Ovary (tissue), 9 donors: Measurements from ENCODE around the gene DGKQ. TPM values are rescaled to one million over a fixed set of nuclear protein-coding genes. Genes with fewer than 3 reads are reported as not detected.

ENCODE experiments used
- DNase-seq, 5 donors: peaks; one replicate each; pipeline ENCODE4 v3.0.0-alpha.2; 2019 to 2020
- H3K27ac ChIP-seq, 2 donors: fragments of 200-600 bp; one replicate each; pipeline versions ENCODE4 v1.5.1 to v1.8.0; 2019 to 2022
- H3K27me3 ChIP-seq: fragments of 200-600 bp; one replicate; pipeline ENCODE4 v1.8.0; 2022
- H3K36me3 ChIP-seq: fragments of 200-600 bp; sonication (generic); one replicate; pipeline ENCODE4 v1.5.1; 2019
- H3K4me1 ChIP-seq: one replicate; pipeline ENCODE4 v1.8.1; 2013; ENCODE audit warnings: mild to moderate bottlenecking, moderate library complexity; ENCODE audit not compliant: insufficient read depth
- H3K4me3 ChIP-seq: fragments of 200-600 bp; sonication (generic); one replicate; pipeline ENCODE4 v1.5.1; 2017
- H3K9me3 ChIP-seq, 2 donors: fragments of 200-600 bp in 1 of 2; sonication (generic) in 1 of 2; one replicate each; pipeline versions ENCODE4 v1.5.1 to v1.8.1; 2013 to 2019; ENCODE audit warnings: mild to moderate bottlenecking in 1 of 2, moderate library complexity in 1 of 2
- EP300 ChIP-seq: sonication (generic); formaldehyde crosslinking; IDR thresholded peaks from one replicate; pipeline ENCODE4 v1.6.1; 2017; ENCODE audit warnings: antibody characterized with exemption
- POLR2A ChIP-seq: fragments of 450-650 bp; IDR thresholded peaks from one replicate; pipeline ENCODE4 v1.6.1; 2017; ENCODE audit warnings: antibody characterized with exemption, mild to moderate bottlenecking, moderate library complexity
- WGBS, 3 donors: extraction: QIAGEN DNeasy Blood & Tissue Kit in 1 of 3; methylation state at CpG; one replicate each; pipeline versions ENCODE4 v1.1.5 to v1.1.7; 2013 to 2017; 5-methylcytosine and 5-hydroxymethylcytosine counted together
- intact Hi-C, 4 donors: fragments of 100-400 bp; cut with DNase I; formaldehyde crosslinking; loops; one replicate each; pipeline versions ENCODE4 v1.11.0 to v1.15.1; 2022 to 2023
- polyA plus RNA-seq, 2 donors: library from polyadenylated mRNA; stranded (reverse); fragments of 200-250 nt in 1 of 2; fragments of 350-450 nt in 1 of 2; fragmentation: Illumina TruSeq in 1 of 2; extraction: RNeasy Lipid Tissue Mini Kit (QIAGEN cat#74804) in 1 of 2; gene quantifications; one replicate each; pipeline ENCODE4 v1.2.3, GENCODE V29; 2013 to 2014
- total RNA-seq, 7 donors: library from RNA; depleted of rRNA in 2 of 7; stranded (reverse); fragments of >200 nt in 2 of 7; fragmentation: NEBNext Ultra II Directional in 3 of 7; extraction: Animal tissue kit (Norgen Biotek cat#: 25700) in 3 of 7; gene quantifications; one replicate each; pipeline versions ENCODE4 v1.1.0 to v1.2.4, GENCODE V29; 2016 to 2023
- TF ChIP-seq, protein P1 (sequence below), 3 donors: fragments of 450-650 bp in 2 of 3; fragments of 200-600 bp in 1 of 3; IDR thresholded peaks; one replicate each; pipeline versions ENCODE4 v1.5.1 to v1.8.0; 2016 to 2022; ENCODE audit warnings: antibody characterized with exemption in 3 of 3, mild to moderate bottlenecking in 1 of 3
- donor health status: DM: no; HTN: no; CAD: no; lungs with moderate emphysema.
- donor health status: DM: no; HTN: no; CAD: no.
- donor health status: Bipolar disorder and iron deficiency.
- donor health status: DM: yes; HTN: yes; CAD: no.
- donor health status: DM: no; HTN: no; CAD: no.
- donor health status: DM: yes; HTN: yes; CAD: no.

DGKQ gene
- total and polyA plus RNA-seq, 9 donors = 0.53 to 12.9 (median 6.9) TPM

DNA sequence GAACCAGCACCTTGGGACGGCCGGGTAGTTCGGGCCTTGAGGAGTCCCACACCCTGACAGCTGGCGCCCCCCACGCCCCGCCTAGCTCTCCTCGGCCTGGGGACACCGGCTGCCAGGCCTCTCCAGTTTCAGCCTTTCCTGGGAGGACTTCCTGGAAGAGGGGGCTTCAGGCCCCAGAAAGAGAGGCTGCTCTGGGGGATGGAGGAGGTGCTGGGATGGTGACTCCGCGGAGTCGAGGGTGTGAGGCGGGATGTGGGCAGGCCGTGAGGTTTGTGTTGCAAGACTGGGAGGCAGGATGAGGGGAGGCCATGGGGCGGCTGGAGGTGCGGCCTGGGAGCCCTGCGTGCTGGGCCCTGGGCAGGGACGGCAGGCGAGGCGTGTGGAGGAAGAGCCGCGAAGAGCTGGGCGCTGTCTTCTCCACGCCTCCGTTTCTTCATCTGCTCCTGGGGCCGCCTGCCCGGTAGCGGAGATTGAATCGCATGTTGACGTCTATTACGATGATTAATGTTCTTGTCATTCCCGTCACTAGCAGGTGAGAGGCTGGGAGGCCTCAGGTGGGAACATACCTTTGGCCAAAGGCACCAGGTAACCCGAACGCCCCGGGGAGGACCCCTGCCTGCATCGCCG lies 37.1 kb upstream of the DGKQ start:
- intact Hi-C loops = loop anchor here in 1 of 4 donors (10.0 kb wide), 1 partner anchor 224 kb away; no protein-coding TSS in a partner anchor
- Histone ChIP-seq H3K9me3 (no peaks in the 10 kb centered on the region), H3K4me3 (peak overlapping the region; percentile 62), H3K36me3 (no peaks in the 10 kb centered on the region), H3K4me1 (peaks cover 14% of the 10 kb centered on the region), H3K27ac (peak overlapping the region; percentile 34 to 66), H3K27me3 (no peaks in the 10 kb centered on the region)
- WGBS, 3 donors = 1 to 2% (median 1%) methylated on average over 34 to 36 of the region's 36 CpGs
- TF ChIP-seq EP300 (no peak), POLR2A (no peak)
- TF ChIP-seq, protein P1, sequence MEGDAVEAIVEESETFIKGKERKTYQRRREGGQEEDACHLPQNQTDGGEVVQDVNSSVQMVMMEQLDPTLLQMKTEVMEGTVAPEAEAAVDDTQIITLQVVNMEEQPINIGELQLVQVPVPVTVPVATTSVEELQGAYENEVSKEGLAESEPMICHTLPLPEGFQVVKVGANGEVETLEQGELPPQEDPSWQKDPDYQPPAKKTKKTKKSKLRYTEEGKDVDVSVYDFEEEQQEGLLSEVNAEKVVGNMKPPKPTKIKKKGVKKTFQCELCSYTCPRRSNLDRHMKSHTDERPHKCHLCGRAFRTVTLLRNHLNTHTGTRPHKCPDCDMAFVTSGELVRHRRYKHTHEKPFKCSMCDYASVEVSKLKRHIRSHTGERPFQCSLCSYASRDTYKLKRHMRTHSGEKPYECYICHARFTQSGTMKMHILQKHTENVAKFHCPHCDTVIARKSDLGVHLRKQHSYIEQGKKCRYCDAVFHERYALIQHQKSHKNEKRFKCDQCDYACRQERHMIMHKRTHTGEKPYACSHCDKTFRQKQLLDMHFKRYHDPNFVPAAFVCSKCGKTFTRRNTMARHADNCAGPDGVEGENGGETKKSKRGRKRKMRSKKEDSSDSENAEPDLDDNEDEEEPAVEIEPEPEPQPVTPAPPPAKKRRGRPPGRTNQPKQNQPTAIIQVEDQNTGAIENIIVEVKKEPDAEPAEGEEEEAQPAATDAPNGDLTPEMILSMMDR (IDR thresholded peaks at IDR 0.05) = no peak
- peak; percentile 55 to 80 (median 72) for DNase-seq

DNA sequence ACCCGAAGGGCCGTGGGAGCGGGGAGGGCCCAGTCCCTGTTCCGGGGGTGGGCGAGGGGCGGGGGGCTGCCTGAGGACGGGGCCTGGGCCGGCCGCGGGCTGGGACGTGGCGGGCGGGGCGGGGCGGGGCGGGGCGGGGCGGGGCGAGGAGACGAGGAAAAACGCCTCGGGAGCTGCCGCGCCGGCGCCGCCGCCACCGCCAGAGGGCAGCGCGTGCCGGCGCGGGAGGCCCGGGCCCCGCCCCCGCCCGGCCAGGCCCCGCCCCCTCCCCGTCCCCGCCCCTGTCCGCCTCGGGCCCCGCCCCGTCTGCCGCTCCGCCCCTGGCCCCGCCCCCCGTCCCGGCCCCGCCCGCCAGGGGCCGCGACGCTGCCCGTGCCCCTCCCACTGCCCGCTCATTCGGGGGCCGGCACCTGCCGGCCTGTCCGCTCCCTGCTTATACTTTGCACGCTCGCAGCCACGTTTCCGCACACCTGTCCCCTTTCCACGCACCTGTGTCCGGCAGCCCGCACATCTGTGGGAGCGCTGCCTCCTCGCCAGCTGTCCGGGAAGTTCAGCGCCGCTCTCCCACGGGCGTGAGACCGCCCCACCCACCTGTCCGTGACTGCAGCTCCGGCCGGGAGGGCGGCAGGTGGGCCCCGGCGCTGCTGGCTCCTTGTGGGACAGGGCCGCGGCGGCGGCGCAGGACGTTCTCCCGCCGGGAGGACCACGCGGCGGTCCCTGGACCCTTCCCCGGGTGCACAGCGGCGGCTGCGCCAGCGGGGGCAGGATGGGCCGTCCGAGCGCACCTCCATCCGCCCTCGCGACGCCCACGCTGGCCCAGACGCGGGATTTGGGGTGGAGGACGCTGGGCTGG lies 36.4 kb upstream of the DGKQ start:
- Histone ChIP-seq H3K27ac (peak overlapping the region in 1 of 2 donors; percentile 11), H3K4me3 (peak overlapping the region; percentile 62), H3K4me1 (peaks cover 14% of the 10 kb centered on the region), H3K27me3 (no peaks in the 10 kb centered on the region), H3K9me3 (no peaks in the 10 kb centered on the region), H3K36me3 (no peaks in the 10 kb centered on the region)
- intact Hi-C loops = loop anchor here in 1 of 4 donors (5.0 to 10.0 kb wide), 2 partner anchors 225 to 343 kb away; no protein-coding TSS in a partner anchor
- 1% methylated on average over 13 to 102 of the region's 109 CpGs for WGBS, 3 donors
- DNase-seq = peak; percentile 73 to 85 (median 84)
- TF ChIP-seq EP300 (no peak), POLR2A (no peak)
- TF ChIP-seq, protein P1 (IDR thresholded peaks at IDR 0.05) = peak in 2 of 3 donors; percentile 27 to 60

DNA sequence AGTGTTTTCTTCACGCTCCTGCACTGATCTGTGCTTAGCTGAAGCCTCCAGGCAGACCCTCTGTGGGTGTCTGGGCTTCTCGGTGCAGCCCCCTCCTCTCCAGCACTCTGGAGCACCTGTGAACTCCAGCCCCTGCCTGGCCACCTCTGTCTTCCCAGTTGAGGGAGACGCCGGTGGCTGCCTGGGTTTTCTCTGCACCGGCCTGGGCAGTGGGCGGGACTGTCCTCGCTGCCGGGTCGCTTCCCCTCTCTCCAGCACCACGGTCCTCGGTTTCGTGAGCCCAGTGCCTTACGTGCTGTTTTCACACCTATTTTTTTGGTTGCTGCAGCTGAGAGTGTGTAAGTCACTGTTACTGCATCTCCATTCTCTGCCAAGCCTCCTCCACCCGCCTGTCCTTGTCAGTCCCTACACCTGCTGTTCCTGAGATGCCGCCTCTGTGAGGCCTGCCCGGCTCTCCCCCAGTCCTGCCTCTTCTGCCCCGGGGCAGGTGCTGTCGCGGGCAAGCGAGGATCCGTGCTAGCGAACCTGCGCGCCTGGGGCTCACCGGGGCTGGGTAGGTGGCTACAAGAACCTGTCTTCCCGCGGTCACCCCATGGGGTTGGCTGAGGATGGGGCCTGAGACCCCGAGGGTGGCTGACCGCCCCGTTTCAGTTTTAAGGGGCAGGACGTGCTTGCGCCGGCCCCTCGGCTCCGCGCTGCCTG lies 35.6 kb upstream of the DGKQ start:
- 2 to 3% (median 2%) methylated on average over 24 to 36 of the region's 36 CpGs for WGBS, 3 donors
- DNase-seq = peak in 2 of 5 donors; percentile 73 to 75
- no peaks in the 10 kb centered on the region for H3K36me3 ChIP-seq
- H3K9me3 ChIP-seq = no peaks in the 10 kb centered on the region
- TF ChIP-seq EP300 (no peak), POLR2A (no peak)
- TF ChIP-seq, protein P1 (IDR thresholded peaks at IDR 0.05) = no peak
- peaks cover 1% of the 10 kb centered on the region for H3K27me3 ChIP-seq
- H3K4me3 ChIP-seq = peak overlapping the region; percentile 58
- intact Hi-C loops = loop anchor here in 1 of 4 donors (5.0 kb wide), 1 partner anchor 343 kb away; no protein-coding TSS in a partner anchor
- H3K4me1 ChIP-seq = peaks cover 14% of the 10 kb centered on the region
- H3K27ac ChIP-seq = peak overlapping the region in 1 of 2 donors; percentile 11

DNA sequence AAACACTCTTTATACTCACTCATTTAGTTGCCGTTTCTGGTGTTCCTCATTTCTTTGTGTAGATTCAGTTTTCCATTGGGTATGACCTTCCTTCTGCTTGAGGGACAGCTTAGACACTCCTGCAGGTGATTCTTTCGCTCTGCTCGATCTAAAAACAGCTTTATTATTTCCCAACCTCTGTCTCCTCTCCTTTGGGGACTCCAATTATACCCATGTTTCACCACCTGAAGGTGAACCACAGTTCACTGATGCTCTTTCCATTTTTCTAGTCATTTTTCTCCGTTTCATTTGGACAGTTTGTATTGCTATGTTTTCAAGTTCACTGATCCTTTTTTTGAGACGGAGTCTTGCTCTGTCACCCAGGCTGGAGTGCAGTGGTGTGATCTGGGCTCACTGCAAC lies 33.5 kb upstream of the DGKQ start:
- intact Hi-C loops = loop anchor here in 1 of 4 donors (5.0 kb wide), 1 partner anchor 345 kb away; no protein-coding TSS in a partner anchor

More for the DNA sequence above, 33.5 kb upstream of the DGKQ start:
- H3K36me3 ChIP-seq = no peaks in the 10 kb centered on the region
- no peak overlapping the region for H3K4me3 ChIP-seq
- TF ChIP-seq EP300 (no peak), POLR2A (no peak)
- TF ChIP-seq, protein P1 (IDR thresholded peaks at IDR 0.05) = no peak
- no peak overlapping the region for H3K27ac ChIP-seq
- 84 to 89% (median 88%) methylated on average over 5 of the region's 5 CpGs for WGBS, 3 donors
- H3K9me3 ChIP-seq = no peaks in the 10 kb centered on the region
- H3K27me3 ChIP-seq = peaks cover 14% of the 10 kb centered on the region
- no peak for DNase-seq
- peaks cover 10% of the 10 kb centered on the region for H3K4me1 ChIP-seq
